ENCODE results near the gene DIABLO.

DNA sequence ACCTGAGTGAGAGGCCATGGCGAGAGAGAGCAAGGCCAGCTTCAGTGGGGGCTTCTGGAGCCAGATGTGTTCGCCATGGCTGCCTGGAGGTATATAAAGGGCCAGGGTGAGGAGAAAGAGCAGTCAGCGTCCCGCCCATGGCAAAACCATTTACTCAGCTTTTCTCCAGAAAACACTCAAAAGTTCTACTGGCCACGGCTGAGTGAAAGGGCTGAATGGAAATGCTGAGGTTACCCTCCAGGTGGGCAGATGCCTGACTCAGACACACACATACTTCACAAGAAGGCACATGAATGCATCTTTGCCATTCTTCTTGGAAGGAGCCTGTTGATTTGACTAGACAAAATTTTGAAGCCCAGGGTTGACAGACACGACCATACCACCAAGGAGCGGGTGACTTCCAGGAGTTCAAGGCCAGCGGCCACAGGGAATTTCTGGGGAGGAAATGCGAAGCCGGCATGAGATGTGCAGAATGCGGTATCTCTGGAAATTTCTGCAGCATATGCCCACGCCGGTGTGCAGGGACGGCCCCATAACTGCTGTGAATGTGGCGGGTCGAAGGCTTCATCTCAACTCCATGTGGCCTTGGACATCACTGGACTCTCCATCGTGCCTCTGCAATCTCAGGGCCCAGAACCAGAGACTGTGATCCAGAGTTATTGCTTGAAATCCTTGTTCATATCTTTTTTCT lies 51.6 kb downstream of the DIABLO start, which contains the start of gene IL31:
- TF ChIP-seq USF1 (IDR thresholded peaks at IDR 0.05) = no peak
- TF ChIP-seq NFIC (IDR thresholded peaks at IDR 0.05) = no peak
- TF ChIP-seq TAF1 (IDR thresholded peaks at IDR 0.05; ENCODE audit: low read depth) = no peak
- TF ChIP-seq EP300 (IDR thresholded peaks at IDR 0.05; ENCODE audit: borderline replicate concordance) = no peak
- TF ChIP-seq ZBTB7A (IDR thresholded peaks at IDR 0.05; ENCODE audit: low read depth) = no peak
- no peak for TF ChIP-seq MAX (IDR thresholded peaks at IDR 0.05)
- TF ChIP-seq CREB1 (IDR thresholded peaks at IDR 0.05; ENCODE audit: low read depth) = no peak
- no peak for TF ChIP-seq YY1 (IDR thresholded peaks at IDR 0.05; ENCODE audit: low read depth)
- TF ChIP-seq, protein P1, sequence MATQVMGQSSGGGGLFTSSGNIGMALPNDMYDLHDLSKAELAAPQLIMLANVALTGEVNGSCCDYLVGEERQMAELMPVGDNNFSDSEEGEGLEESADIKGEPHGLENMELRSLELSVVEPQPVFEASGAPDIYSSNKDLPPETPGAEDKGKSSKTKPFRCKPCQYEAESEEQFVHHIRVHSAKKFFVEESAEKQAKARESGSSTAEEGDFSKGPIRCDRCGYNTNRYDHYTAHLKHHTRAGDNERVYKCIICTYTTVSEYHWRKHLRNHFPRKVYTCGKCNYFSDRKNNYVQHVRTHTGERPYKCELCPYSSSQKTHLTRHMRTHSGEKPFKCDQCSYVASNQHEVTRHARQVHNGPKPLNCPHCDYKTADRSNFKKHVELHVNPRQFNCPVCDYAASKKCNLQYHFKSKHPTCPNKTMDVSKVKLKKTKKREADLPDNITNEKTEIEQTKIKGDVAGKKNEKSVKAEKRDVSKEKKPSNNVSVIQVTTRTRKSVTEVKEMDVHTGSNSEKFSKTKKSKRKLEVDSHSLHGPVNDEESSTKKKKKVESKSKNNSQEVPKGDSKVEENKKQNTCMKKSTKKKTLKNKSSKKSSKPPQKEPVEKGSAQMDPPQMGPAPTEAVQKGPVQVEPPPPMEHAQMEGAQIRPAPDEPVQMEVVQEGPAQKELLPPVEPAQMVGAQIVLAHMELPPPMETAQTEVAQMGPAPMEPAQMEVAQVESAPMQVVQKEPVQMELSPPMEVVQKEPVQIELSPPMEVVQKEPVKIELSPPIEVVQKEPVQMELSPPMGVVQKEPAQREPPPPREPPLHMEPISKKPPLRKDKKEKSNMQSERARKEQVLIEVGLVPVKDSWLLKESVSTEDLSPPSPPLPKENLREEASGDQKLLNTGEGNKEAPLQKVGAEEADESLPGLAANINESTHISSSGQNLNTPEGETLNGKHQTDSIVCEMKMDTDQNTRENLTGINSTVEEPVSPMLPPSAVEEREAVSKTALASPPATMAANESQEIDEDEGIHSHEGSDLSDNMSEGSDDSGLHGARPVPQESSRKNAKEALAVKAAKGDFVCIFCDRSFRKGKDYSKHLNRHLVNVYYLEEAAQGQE (IDR thresholded peaks at IDR 0.05; ENCODE audit: low read depth) = no peak
